NK-92 treated with Interleukin-12 subunit alpha and Interleukin-12 subunit beta, amount 100 ng/mL, for 24 hours (cell line): ENCODE measurements around the gene SLC22A5.
"Not testable (repeated sequence)": the region's sequence is repeated elsewhere in the genome, so short reads cannot be mapped to it uniquely, and the experiment has no call there.

Source experiments
- DNase-seq: peaks from one replicate; lab custom pipeline; 2025; lab: John Stamatoyannopoulos, UW

Gene SLC22A5

GRCh38 chr5:132388244-132389050 lies 18.9 kb downstream of the SLC22A5 start:
- DNase-seq, result no peak

DNA sequence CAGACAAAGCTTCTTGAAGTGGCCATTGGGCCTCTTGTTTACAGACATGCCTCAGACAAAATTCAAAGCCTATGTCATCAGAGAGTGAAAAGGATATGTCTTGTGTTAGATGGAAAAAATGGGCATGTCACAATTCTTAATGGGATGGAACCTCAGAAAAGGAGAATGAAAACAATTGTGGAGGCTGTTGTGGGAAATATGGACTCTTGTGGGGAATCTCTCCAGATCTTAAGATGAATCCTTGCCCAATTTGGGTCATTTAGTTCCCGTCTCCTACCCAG lies 19.5 kb downstream of the SLC22A5 start:
- DNase-seq, result no peak

DNA sequence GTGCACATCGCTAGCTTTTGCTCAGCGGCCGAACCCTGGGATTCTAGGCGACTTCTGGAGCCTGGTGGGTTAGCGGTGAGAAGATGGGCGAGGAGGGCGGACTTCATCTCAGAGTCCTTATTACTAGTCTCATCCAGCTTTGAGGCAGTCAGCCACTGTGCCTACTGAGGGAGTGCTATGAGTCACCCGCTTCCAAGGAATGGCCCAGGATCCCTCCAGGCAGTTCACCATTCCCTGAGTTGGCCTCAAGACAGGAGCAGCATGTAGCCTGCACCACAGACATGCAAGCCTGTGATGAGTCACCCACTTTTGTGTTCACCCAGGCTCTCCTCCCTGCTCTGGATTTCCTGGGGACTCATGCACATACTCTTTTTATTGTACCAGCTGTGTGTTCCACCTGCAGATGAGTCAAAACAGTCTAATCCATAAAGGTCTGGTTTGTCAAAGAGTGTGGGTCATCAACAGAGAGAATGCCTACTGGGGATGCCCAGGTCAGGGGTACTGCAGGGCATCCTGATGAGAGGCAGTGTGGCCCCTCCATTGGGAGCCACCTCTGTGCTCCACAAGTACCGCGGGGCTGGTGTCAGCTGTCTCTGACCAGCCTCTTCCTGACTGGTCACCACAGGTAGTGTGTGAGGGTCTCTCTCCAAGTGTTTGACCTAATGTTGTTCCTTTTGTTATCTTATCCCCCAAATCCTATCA lies 20.2 kb downstream of the SLC22A5 start:
- no peak for DNase-seq

DNA sequence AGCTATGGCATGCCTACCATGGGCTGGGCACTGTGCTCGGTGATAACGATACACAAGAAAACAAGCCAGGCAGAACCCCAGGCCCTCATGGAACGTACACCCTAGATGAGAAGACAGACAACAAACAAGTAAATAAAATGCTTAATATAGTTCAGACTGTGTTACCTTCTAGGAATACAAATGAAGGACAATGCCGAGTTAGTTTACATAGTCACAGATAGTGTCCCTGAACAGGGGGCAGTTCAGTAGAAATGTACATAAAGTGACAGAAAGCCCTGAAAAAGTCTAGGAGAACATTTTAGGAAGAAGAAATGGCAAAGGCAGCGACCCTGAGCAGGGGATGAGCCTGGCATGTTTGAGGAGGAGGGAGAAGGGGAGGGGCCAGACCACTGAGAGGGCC lies 21.7 kb downstream of the SLC22A5 start:
- no peak for DNase-seq

DNA sequence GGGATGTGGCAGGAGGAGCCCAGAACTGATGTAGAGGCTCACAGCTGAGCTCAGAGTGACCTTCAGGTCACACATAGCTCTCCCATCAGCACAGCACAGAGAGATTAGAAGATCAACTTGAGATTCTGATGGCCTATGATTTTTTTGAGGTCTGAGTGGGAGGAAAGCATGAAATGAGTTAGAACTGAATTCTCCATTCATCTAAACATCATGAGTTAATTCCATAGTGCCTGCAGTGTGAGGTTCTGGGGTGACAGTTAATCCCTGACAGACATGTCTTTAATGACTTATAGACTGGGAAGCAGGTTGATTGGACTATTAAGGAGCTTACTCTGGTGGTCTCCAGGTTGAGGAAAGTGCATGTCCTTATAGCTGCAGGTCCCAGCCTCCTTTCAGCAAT lies 22.4 kb downstream of the SLC22A5 start:
- DNase-seq, result no peak

DNA sequence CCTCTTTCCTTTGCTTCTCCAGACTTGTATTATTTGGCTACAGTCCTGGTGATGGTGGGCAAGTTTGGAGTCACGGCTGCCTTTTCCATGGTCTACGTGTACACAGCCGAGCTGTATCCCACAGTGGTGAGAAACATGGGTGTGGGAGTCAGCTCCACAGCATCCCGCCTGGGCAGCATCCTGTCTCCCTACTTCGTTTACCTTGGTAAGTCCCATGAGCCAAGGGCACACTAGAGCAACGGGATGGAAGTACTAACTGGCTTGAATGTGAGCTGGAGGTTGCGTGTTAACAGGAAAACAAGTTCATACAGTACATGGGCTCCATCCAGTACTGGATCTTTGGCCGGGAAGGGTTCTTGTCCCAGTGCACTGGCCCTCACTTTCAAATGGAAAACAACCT lies 22.9 kb downstream of the SLC22A5 start:
- no peak for DNase-seq

DNA sequence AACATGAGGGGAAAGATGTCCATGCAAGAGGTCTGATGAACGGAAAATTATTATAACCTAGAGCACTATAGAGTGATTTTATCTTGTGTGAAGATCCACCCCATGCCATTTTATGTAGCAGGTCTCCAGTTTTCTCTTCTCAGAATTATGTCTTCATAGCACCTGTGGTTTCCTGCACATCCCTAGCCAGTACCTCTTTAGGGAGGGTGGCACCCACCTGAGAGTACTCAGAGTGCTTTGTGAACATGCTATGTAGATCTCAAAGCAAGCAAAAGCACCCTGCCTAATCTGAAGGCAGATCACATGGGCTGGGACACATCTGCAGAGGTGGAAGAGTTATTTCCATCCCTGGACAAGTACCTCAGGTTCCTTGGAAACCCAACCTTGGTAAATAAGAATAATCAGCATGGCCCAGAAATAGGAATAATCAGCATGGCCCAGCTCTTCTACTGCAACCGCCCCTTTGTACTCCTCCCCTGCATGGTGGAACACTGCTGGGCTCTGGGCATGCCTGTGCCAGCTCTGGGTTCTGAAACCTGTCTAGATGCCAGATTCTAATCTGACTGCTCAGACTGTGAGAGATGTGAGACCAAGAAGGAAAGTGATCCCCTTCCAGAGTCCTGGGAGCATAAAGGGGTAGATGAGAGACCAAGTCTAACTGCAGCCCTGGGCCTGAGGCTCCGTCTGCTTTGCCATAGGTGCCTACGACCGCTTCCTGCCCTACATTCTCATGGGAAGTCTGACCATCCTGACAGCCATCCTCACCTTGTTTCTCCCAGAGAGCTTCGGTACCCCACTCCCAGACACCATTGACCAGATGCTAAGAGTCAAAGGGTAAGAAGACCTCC lies 23.7 kb downstream of the SLC22A5 start:
- DNase-seq, result no peak

DNA sequence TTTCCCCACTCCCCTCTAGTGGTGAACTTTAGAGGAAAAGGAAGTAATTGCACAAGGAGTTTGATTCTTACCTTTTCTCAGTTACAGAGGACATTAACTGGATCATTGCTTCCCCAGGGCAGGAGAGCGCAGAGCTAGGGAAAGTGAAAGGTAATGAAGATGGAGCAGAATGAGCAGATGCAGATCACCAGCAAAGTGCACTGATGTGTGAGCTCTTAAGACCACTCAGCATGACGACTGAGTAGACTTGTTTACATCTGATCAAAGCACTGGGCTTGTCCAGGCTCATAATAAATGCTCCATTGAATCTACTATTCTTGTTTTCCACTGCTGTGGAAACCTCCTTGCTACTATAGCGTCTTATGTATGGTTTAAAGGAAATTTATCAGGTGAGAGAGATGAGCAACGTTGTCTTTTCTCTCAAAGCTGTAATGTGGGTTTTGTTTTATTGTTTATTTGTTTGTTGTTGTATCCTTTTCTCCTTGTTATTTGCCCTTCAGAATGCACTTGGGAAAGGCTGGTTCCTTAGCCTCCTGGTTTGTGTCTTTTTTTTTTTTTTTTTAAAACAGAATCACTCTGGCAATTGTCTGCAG lies 25.3 kb downstream of the SLC22A5 start:
- no peak for DNase-seq

GRCh38 chr5:132396589-132397031 lies 27.1 kb downstream of the SLC22A5 start:
- DNase-seq, result no peak

DNA sequence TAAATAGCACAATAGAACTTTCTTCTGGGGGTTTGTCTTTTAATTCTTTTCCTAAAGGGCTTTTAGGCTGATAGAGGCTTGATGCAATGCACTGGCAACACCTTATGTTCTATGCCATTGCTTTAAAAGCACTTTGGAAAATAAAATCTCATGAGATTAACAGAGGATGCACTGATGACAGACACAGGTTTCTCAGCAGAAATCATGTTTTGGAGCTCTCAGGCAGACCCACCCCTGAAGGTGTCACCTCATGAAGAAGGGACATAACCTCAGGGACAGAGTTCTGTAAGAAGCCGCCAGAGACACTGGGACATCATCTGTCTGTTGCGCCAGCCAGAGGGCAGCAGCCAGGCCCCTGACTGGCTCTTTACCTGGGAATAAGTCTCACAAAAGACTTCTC lies 27.7 kb downstream of the SLC22A5 start:
- DNase-seq, result no peak

DNA sequence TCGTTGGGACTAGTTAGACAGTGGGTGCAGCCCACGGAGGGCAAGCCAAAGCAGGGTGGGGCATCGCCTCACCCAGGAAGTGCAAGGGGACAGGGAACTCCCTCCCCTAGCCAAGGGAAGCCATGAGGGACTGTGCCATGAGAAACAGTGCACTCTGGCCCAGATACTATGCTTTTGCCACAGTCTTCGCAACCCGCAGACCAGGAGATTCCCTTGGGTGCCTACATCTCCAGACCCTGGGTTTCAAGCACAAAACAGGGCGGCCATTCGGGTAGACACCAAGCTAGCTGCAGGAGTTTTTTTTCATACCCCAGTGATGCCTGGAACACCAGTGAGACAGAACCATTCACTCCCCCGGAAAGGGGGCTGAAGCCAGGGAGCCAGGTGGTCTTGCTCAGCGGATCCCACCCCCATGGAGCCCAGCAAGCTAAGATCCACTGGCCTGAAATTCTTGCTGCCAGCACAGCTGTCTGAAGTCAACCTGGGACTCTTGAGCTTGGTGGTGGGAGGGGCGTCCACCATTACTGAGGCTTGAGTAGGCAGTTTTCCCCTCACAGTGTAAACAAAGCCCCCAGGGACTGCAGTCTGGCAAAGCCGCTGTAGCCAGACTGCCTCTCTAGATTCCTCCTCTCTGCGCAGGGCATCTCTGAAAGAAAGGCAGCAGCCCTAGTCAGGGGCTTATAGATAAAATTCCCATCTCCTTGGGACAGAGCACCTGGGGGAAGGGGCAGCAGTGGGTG lies 28.6 kb downstream of the SLC22A5 start:
- DNase-seq, result not testable (repeated sequence)

DNA sequence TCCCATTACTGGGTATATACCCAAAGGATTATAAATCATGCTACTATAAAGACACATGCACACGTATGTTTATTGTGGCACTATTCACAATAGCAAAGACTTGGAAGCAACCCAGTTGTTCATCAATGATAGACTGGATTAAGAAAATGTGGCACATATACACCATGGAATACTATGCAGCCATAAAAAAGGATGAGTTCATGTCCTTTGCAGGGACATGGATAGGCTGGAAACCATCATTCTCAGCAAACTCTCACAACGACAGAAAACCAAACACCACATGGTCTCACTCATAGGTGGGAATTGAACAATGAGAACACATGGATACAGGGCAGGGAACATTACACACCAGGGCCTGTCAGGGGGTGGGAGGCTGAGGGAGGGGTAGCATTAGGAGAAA lies 34.5 kb downstream of the SLC22A5 start:
- DNase-seq, result not testable (repeated sequence)

- DNase-seq, result no peak
Observed at GRCh38 chr5:132405646-132406045, 36.1 kb downstream of the SLC22A5 start.

DNA sequence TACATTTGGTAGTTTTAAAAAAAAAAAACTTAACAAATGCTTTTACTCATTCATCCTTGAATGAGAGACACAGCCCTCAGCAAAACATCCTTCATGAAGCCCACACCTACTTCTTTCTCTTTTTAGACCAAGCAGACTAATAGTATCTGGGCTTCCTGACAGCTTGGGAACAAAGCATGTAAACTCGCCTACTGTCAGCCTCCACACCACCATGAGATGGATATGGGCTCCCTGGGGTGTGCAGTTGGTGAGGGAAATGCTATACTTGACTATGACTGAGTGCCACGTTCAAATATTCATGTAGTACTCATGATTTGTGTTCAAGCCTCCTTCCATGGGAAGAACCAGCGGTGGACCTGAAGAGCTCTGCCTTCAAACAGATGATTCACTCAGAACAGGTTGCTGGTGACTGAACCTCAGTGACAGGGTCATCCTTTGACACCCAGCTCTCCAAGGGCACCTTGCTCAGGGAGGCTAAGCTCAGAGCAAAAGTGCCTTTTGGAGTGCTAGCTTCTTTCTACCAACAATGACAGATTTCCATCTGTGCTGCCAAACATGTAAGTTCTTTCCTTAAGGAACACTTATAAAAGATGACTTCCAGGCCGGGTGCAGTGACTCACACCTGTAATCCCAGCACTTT lies 36.8 kb downstream of the SLC22A5 start:
- no peak for DNase-seq

DNA sequence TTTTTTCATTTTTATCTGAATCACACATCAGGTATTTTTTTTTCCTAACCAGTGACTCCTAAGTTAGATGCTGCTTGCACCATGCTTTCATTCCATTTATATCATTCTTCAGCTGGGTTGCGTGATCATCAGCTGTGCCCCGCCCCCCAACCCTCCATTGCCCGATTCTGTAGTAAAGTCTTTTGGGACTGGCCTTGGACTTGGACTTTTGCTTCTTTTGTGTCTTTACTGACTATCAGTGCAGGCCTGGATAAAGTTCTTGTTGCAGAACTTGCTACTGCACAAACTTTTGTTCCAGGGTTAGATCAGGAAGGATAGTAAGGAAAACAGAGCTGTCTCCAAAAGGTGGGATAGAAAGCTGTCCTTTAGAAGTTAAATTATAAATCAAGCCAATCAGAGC lies 38.5 kb downstream of the SLC22A5 start:
- DNase-seq, result no peak

DNA sequence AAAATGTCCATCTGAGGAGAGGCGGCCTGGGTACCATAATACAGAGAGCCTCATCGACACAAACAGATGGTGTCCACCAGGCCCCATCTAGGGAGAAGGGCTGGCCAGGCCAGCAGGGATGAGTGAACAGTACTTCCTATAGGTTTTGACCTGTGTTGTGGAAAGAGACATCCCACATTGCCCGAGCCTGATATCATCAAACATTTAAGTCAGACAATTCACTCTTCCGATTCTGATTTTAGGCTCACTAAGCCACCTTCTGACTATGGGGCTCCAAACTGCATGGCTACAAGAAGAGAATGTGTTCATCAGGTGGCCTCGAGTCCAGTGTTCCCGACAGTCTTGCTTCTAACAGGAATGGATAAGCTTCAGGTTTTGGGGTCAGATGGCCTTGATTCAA lies 38.9 kb downstream of the SLC22A5 start:
- DNase-seq, result no peak

GRCh38 chr5:132408965-132409364 lies 39.5 kb downstream of the SLC22A5 start:
- DNase-seq, result no peak

DNA sequence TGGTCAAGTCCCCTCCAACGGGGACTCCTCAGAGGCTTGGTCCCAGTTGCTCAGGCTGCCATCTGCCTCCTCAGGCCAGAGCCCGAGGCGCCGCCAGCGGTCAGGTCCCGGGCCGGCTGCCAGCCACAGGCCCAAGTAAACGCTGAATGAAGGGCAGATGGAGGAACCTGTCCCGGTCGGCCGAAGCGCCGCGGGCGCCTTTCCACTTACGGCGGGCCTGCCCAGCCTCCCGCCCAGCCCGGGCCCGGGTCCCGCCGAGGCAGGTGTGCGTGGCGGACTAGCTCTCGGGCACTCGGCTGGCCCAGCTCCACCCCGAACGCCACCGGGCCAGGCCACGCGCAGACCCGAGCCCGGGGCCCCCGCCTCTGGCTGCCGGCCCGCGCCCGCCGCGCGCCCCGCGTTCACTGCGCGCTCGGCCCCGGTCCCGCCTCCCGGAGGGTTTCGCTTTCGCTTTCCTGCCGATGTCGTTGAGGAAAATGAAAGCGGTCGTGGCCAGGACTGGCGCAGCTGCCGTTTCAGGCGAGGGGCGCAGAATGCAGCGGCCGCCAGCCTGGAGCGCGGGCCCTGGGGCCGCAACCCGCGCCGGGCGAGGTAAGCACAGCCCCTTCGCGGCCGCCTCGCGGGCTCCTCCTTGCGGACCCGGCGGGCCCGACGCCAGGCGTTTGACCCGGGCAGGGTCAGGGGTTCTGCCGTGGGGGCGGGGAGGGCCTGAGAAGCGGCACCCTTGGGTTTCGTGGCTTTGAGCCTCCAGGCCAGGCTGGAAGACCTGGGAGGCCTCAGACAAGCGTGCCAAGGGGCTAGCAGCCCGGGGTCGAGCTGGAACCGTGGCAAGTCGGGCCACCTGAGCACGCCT lies 41.2 kb downstream of the SLC22A5 start:
- peak; percentile 88 for DNase-seq

GRCh38 chr5:132411304-132412013 lies 41.9 kb downstream of the SLC22A5 start:
- no peak for DNase-seq

DNA sequence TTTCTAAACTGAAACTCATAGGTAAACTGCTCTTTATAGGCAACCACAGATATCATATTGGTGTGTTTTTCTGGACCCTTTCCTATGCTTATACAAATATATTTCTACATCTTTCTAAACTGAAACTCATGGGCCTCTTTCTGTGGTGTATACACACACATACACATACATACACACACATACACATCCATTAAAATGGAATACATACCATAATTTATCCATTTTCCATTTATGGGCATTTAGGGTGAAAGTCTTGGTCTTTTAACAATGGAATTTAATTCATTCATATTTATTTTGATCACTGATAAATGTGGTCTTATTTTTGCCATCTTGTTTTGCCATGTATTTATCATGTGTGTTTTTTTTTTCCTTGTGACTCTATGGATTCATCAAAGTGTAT lies 44.1 kb downstream of the SLC22A5 start:
- no peak for DNase-seq
